ENCODE measurements around the gene MPHOSPH10. TPM values are rescaled to one million over a fixed set of nuclear protein-coding genes. Genes with fewer than 3 reads are reported as not detected.
"Not testable (repeated sequence)": the region's sequence is repeated elsewhere in the genome, so short reads cannot be mapped to it uniquely, and the experiment has no call there.

Gene MPHOSPH10, protein sequence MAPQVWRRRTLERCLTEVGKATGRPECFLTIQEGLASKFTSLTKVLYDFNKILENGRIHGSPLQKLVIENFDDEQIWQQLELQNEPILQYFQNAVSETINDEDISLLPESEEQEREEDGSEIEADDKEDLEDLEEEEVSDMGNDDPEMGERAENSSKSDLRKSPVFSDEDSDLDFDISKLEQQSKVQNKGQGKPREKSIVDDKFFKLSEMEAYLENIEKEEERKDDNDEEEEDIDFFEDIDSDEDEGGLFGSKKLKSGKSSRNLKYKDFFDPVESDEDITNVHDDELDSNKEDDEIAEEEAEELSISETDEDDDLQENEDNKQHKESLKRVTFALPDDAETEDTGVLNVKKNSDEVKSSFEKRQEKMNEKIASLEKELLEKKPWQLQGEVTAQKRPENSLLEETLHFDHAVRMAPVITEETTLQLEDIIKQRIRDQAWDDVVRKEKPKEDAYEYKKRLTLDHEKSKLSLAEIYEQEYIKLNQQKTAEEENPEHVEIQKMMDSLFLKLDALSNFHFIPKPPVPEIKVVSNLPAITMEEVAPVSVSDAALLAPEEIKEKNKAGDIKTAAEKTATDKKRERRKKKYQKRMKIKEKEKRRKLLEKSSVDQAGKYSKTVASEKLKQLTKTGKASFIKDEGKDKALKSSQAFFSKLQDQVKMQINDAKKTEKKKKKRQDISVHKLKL
- total RNA-seq = 7.8 TPM

GRCh38 chr2:71130152-71130904, at the start of gene MPHOSPH10, which contains the start of gene MCEE:
Gene MPHOSPH10 (plus strand): TSS chr2:71130634. CDS start chr2:71130666, 32 bp downstream.
Gene MCEE (minus strand): TSS chr2:71130229. CDS start chr2:71130219, 10 bp downstream.
- H3K4me1 ChIP-seq (ENCODE audit: control insufficient read depth in 3 of 3, insufficient read depth in 3 of 3, low read length in 3 of 3) = peaks cover 9 to 28% (median 15%) of the 10 kb centered on the region in 3 donors
- peak within 1 kb of the TSS; percentile 91 for H3K27ac ChIP-seq (ENCODE audit: low read depth, low read length)
- H3K9ac ChIP-seq (ENCODE audit: low read depth in 1 of 3, low read length in 3 of 3) = peak within 1 kb of the TSS; percentile 85 to 98 (median 97)
- H3K9me3 ChIP-seq (ENCODE audit: control insufficient read depth in 3 of 3, low read length in 3 of 3) = no peaks in the 10 kb centered on the region
- H3K36me3 ChIP-seq (ENCODE audit: control insufficient read depth in 3 of 3, insufficient read depth in 3 of 3, low read length in 3 of 3) = peaks cover 8 to 13% (median 13%) of the 10 kb centered on the region in 3 donors
- H3K27me3 ChIP-seq (ENCODE audit: control insufficient read depth in 3 of 3, insufficient read depth in 3 of 3, low read length in 3 of 3) = no peaks in the 10 kb centered on the region
- peak within 1 kb of the TSS; percentile 96 to 98 (median 98) for H3K4me3 ChIP-seq (ENCODE audit: low read length in 3 of 3)

GRCh38 chr2:71082402-71083252, 47.8 kb upstream of the MPHOSPH10 start:
- Histone ChIP-seq H3K36me3 (ENCODE audit: control insufficient read depth in 3 of 3, insufficient read depth in 3 of 3, low read length in 3 of 3) (peaks cover 9 to 14% (median 14%) of the 10 kb centered on the region in 3 donors), H3K9me3 (ENCODE audit: control insufficient read depth in 3 of 3, low read length in 3 of 3) (no peaks in the 10 kb centered on the region), H3K27me3 (ENCODE audit: control insufficient read depth in 3 of 3, insufficient read depth in 3 of 3, low read length in 3 of 3) (peaks cover 0 to 6% (median 0%) of the 10 kb centered on the region in 3 donors), H3K4me1 (ENCODE audit: control insufficient read depth in 3 of 3, insufficient read depth in 3 of 3, low read length in 3 of 3) (peaks cover 0 to 5% (median 3%) of the 10 kb centered on the region in 3 donors), H3K4me3 (ENCODE audit: low read length in 3 of 3) (no peak overlapping the region), H3K9ac (ENCODE audit: low read depth in 1 of 3, low read length in 3 of 3) (no peak overlapping the region), H3K27ac (ENCODE audit: low read depth, low read length) (no peak overlapping the region)

- H3K36me3 ChIP-seq (ENCODE audit: control insufficient read depth in 3 of 3, insufficient read depth in 3 of 3, low read length in 3 of 3); H3K4me3 ChIP-seq (ENCODE audit: low read length in 3 of 3); H3K4me1 ChIP-seq (ENCODE audit: control insufficient read depth in 3 of 3, insufficient read depth in 3 of 3, low read length in 3 of 3); H3K9me3 ChIP-seq (ENCODE audit: control insufficient read depth in 3 of 3, low read length in 3 of 3); H3K27me3 ChIP-seq (ENCODE audit: control insufficient read depth in 3 of 3, insufficient read depth in 3 of 3, low read length in 3 of 3); H3K27ac ChIP-seq (ENCODE audit: low read depth, low read length); H3K9ac ChIP-seq (ENCODE audit: low read depth in 1 of 3, low read length in 3 of 3): not testable (repeated sequence)
Measured at GRCh38 chr2:71083297-71083696, 47.1 kb upstream of the MPHOSPH10 start.

GRCh38 chr2:71083752-71084312, 46.6 kb upstream of the MPHOSPH10 start:
- not testable (repeated sequence) for H3K36me3 ChIP-seq (ENCODE audit: control insufficient read depth in 3 of 3, insufficient read depth in 3 of 3, low read length in 3 of 3)
- H3K4me3 ChIP-seq (ENCODE audit: low read length in 3 of 3) = peak overlapping the region; percentile 22 to 40 (median 30)

GRCh38 chr2:71085325-71086003, 45.0 kb upstream of the MPHOSPH10 start:
- H3K9me3 ChIP-seq (ENCODE audit: control insufficient read depth in 3 of 3, low read length in 3 of 3); H3K27me3 ChIP-seq (ENCODE audit: control insufficient read depth in 3 of 3, insufficient read depth in 3 of 3, low read length in 3 of 3); H3K4me3 ChIP-seq (ENCODE audit: low read length in 3 of 3); H3K4me1 ChIP-seq (ENCODE audit: control insufficient read depth in 3 of 3, insufficient read depth in 3 of 3, low read length in 3 of 3); H3K9ac ChIP-seq (ENCODE audit: low read depth in 1 of 3, low read length in 3 of 3); H3K27ac ChIP-seq (ENCODE audit: low read depth, low read length); H3K36me3 ChIP-seq (ENCODE audit: control insufficient read depth in 3 of 3, insufficient read depth in 3 of 3, low read length in 3 of 3): not testable (repeated sequence)

More at GRCh38 chr2:71083752-71084312, 46.6 kb upstream of the MPHOSPH10 start:
- H3K27me3 ChIP-seq (ENCODE audit: control insufficient read depth in 3 of 3, insufficient read depth in 3 of 3, low read length in 3 of 3); H3K9ac ChIP-seq (ENCODE audit: low read depth in 1 of 3, low read length in 3 of 3); H3K4me1 ChIP-seq (ENCODE audit: control insufficient read depth in 3 of 3, insufficient read depth in 3 of 3, low read length in 3 of 3); H3K27ac ChIP-seq (ENCODE audit: low read depth, low read length); H3K9me3 ChIP-seq (ENCODE audit: control insufficient read depth in 3 of 3, low read length in 3 of 3): not testable (repeated sequence)

DNA sequence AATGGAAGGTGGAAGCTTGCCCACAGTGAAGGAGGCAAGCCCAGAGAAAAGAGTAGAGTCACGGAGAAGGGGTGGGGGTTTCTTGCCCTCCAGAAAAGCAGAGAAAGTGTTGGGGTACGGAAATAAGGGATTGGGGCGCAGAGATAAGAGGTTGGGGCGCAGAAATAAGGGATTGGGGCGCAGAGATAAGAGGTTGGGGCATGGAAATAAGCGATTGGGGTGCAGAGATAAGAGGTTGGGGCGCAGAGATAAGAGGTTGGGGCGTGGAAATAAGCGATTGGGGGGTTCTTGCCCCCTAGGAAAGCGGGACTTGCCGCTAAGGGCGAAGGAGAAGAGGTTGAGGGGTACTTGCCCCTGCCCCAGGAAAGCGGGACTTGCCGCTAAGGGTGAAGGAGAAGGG, 41.0 kb upstream of the MPHOSPH10 start:
- H3K4me1 ChIP-seq (ENCODE audit: control insufficient read depth in 3 of 3, insufficient read depth in 3 of 3, low read length in 3 of 3); H3K27ac ChIP-seq (ENCODE audit: low read depth, low read length); H3K9ac ChIP-seq (ENCODE audit: low read depth in 1 of 3, low read length in 3 of 3); H3K9me3 ChIP-seq (ENCODE audit: control insufficient read depth in 3 of 3, low read length in 3 of 3); H3K27me3 ChIP-seq (ENCODE audit: control insufficient read depth in 3 of 3, insufficient read depth in 3 of 3, low read length in 3 of 3); H3K36me3 ChIP-seq (ENCODE audit: control insufficient read depth in 3 of 3, insufficient read depth in 3 of 3, low read length in 3 of 3); H3K4me3 ChIP-seq (ENCODE audit: low read length in 3 of 3): not testable (repeated sequence)

- H3K4me3 ChIP-seq (ENCODE audit: low read length in 3 of 3); H3K36me3 ChIP-seq (ENCODE audit: control insufficient read depth in 3 of 3, insufficient read depth in 3 of 3, low read length in 3 of 3); H3K27me3 ChIP-seq (ENCODE audit: control insufficient read depth in 3 of 3, insufficient read depth in 3 of 3, low read length in 3 of 3); H3K9ac ChIP-seq (ENCODE audit: low read depth in 1 of 3, low read length in 3 of 3); H3K27ac ChIP-seq (ENCODE audit: low read depth, low read length); H3K4me1 ChIP-seq (ENCODE audit: control insufficient read depth in 3 of 3, insufficient read depth in 3 of 3, low read length in 3 of 3); H3K9me3 ChIP-seq (ENCODE audit: control insufficient read depth in 3 of 3, low read length in 3 of 3): not testable (repeated sequence)
Measured at GRCh38 chr2:71091808-71092207, 38.6 kb upstream of the MPHOSPH10 start.

GRCh38 chr2:71092491-71093260, 37.8 kb upstream of the MPHOSPH10 start:
- not testable (repeated sequence) for H3K36me3 ChIP-seq (ENCODE audit: control insufficient read depth in 3 of 3, insufficient read depth in 3 of 3, low read length in 3 of 3); H3K27me3 ChIP-seq (ENCODE audit: control insufficient read depth in 3 of 3, insufficient read depth in 3 of 3, low read length in 3 of 3); H3K27ac ChIP-seq (ENCODE audit: low read depth, low read length); H3K9me3 ChIP-seq (ENCODE audit: control insufficient read depth in 3 of 3, low read length in 3 of 3); H3K4me3 ChIP-seq (ENCODE audit: low read length in 3 of 3); H3K4me1 ChIP-seq (ENCODE audit: control insufficient read depth in 3 of 3, insufficient read depth in 3 of 3, low read length in 3 of 3); H3K9ac ChIP-seq (ENCODE audit: low read depth in 1 of 3, low read length in 3 of 3)
